ENCODE data around the gene RNF208.

The RNF208 gene

DNA sequence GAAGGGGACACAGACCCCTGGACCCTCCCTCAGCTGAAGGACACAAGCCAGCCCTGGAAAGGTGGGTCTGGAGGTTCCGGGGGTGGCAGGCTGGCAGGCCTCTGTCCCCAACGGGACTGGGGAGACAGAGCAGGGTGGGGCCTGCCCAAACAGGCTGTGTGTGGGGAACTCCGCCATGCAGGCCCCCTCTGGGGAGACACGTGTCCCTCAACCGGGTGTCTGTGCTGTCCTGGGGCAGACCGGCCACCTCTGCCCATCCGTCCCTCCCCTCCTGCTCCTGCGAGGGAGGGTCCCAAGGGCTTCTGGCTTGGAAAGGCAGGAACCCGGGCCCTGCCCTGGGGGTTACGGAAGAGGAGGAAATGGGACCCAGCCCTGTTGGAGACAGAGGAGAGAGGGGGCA is 10.1 kb upstream of the RNF208 start:
- Histone ChIP-seq H3K9ac (ENCODE audit: low read depth in 1 of 2, low read length in 2 of 2) (no peak overlapping the region), H3K36me3 (ENCODE audit: control insufficient read depth in 1 of 2, insufficient read depth in 2 of 2, low read length in 2 of 2) (no peaks in the 10 kb centered on the region), H3K4me3 (ENCODE audit: low read depth in 1 of 2, low read length in 2 of 2) (no peak overlapping the region), H3K9me3 (ENCODE audit: control insufficient read depth in 1 of 2, low read length in 2 of 2) (no peaks in the 10 kb centered on the region), H3K27me3 (ENCODE audit: control insufficient read depth in 1 of 2, insufficient read depth in 2 of 2, low read length in 2 of 2) (peaks cover 21 to 39% of the 10 kb centered on the region in 2 donors), H3K27ac (ENCODE audit: low read depth, low read length) (no peak overlapping the region), H3K4me1 (ENCODE audit: control insufficient read depth in 1 of 2, insufficient read depth in 2 of 2, low read length in 2 of 2) (peaks cover 39 to 57% of the 10 kb centered on the region in 2 donors)

DNA sequence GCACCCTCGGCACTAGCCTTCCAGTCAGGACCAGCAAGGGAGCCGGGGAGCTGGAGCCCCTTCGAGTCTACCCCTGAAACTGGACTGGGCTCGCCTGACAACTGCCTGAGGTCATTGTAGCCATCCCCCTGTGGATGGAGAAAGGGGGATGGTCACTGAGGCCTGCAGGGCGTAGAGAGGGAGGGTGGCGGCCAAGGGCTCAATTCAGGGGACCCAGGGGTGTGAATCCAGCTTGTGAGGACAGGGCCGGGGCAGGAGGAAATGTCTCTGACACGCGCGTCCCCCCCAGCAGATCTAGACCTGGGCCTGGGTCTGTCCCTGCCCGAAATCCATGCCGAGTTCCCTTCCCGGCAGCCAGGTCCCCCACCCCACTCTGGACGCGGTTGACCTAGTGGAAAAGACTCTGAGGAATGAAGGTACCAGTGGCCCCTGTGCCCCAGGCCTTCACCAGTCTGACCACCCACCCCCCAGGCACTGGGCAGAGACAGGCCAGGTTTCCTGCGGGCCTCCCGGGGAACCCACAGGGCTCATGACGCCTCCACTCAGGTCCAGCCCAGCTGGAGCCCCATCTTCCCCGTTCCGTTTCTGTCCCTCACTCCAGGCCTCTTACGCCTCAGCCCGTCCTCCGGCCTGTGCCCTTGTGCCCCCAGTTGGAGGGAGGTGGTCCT is 9.5 kb upstream of the RNF208 start:
- Histone ChIP-seq H3K9ac (ENCODE audit: low read depth in 1 of 2, low read length in 2 of 2) (no peak overlapping the region), H3K36me3 (ENCODE audit: control insufficient read depth in 1 of 2, insufficient read depth in 2 of 2, low read length in 2 of 2) (no peaks in the 10 kb centered on the region), H3K9me3 (ENCODE audit: control insufficient read depth in 1 of 2, low read length in 2 of 2) (no peaks in the 10 kb centered on the region), H3K27ac (ENCODE audit: low read depth, low read length) (no peak overlapping the region), H3K4me1 (ENCODE audit: control insufficient read depth in 1 of 2, insufficient read depth in 2 of 2, low read length in 2 of 2) (peaks cover 36 to 54% of the 10 kb centered on the region in 2 donors), H3K4me3 (ENCODE audit: low read depth in 1 of 2, low read length in 2 of 2) (no peak overlapping the region), H3K27me3 (ENCODE audit: control insufficient read depth in 1 of 2, insufficient read depth in 2 of 2, low read length in 2 of 2) (peaks cover 21 to 39% of the 10 kb centered on the region in 2 donors)

DNA sequence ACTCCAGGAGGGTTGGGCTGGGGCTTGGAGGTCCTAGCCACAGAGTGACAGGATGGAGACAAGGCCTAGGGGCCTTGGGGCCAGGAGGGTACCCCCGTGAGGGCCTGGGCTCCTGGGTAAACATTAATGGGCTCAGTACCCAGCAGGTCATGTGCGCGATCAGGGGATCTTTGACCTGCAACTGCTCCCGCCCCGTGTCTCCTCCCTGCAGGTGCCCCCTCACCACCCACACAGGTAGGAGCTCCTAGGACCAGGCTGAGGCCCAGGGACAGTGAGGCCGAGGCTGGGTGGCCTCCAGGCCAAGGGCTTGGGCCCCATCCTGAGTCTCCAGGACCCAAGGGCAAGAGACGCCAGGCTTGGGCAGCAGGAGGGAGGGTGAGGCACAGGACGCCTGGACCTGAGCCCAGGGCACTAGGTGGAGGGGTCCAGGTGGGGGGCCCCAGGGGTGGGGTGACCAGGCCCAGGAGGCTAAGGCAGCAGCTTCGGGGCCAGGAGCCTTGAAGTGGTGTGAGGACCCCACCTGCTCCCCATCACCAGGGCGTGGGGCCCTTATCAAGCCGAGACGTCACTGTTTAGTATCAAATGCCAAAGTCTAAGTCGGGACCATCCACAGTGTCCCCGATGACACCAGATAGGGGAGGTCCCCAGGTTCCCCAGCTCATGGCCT is 8.8 kb upstream of the RNF208 start, which contains the start of gene SLC34A3:
Gene SLC34A3 (plus strand): TSS at position 197 of the 667 bp plus-strand sequence. CDS start 802 bp downstream, outside the sequence.
- H3K4me1 ChIP-seq (ENCODE audit: control insufficient read depth in 1 of 2, insufficient read depth in 2 of 2, low read length in 2 of 2) = peaks cover 31 to 48% of the 10 kb centered on the region in 2 donors
- peaks cover 21 to 39% of the 10 kb centered on the region in 2 donors for H3K27me3 ChIP-seq (ENCODE audit: control insufficient read depth in 1 of 2, insufficient read depth in 2 of 2, low read length in 2 of 2)
- no peak within 1 kb of the TSS for H3K4me3 ChIP-seq (ENCODE audit: low read depth in 1 of 2, low read length in 2 of 2)
- no peaks in the 10 kb centered on the region for H3K36me3 ChIP-seq (ENCODE audit: control insufficient read depth in 1 of 2, insufficient read depth in 2 of 2, low read length in 2 of 2)
- no peaks in the 10 kb centered on the region for H3K9me3 ChIP-seq (ENCODE audit: control insufficient read depth in 1 of 2, low read length in 2 of 2)
- no peak within 1 kb of the TSS for H3K9ac ChIP-seq (ENCODE audit: low read depth in 1 of 2, low read length in 2 of 2)
- H3K27ac ChIP-seq (ENCODE audit: low read depth, low read length) = peak within 1 kb of the TSS; percentile 3

DNA sequence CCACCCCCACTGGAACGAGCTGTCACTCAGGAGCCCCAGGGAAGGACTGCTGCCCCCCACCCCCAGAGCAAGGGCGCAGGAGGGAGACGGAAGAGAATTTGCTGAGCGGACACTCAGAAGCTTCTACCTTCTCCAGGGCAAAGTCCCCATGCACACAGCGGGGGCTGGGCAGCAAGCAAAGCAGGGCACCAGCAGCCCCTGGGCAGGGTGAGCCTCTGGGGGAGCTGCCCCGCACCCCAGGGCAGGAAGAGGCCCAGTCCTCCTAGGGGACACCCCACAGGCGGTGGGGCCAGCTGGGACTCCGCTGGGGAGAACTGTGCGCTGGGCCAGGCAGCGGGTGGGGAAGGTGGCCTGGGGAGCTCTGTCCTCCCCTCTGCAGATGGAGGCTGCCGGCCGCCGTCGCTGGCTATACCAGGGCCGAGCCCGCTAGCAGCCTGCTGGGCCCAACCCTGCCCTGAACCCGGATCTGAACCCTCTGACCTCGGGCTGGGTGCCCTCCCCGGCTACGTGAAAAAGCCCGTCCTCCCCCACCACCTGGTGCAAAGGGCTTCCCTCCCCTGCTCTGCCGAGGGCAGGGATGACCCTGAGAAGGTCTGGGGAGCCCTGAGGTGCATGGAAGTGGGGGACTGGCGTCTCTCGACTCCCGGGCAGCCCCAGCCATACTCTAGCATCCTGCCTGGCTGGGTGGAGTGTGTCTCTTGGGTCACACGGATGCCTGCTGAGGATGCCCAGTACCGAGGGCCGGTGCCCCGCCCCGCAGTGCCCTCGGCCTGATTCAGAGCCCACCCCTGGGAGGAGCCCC is 8.1 kb upstream of the RNF208 start:
- peak overlapping the region; percentile 3 for H3K27ac ChIP-seq (ENCODE audit: low read depth, low read length)
- peaks cover 21 to 37% of the 10 kb centered on the region in 2 donors for H3K27me3 ChIP-seq (ENCODE audit: control insufficient read depth in 1 of 2, insufficient read depth in 2 of 2, low read length in 2 of 2)
- no peak overlapping the region for H3K4me3 ChIP-seq (ENCODE audit: low read depth in 1 of 2, low read length in 2 of 2)
- no peaks in the 10 kb centered on the region for H3K9me3 ChIP-seq (ENCODE audit: control insufficient read depth in 1 of 2, low read length in 2 of 2)
- H3K4me1 ChIP-seq (ENCODE audit: control insufficient read depth in 1 of 2, insufficient read depth in 2 of 2, low read length in 2 of 2) = peaks cover 30 to 46% of the 10 kb centered on the region in 2 donors
- H3K36me3 ChIP-seq (ENCODE audit: control insufficient read depth in 1 of 2, insufficient read depth in 2 of 2, low read length in 2 of 2) = no peaks in the 10 kb centered on the region
- no peak overlapping the region for H3K9ac ChIP-seq (ENCODE audit: low read depth in 1 of 2, low read length in 2 of 2)

- Histone ChIP-seq H3K27ac (ENCODE audit: low read depth, low read length) (peak overlapping the region; percentile 3), H3K9ac (ENCODE audit: low read depth in 1 of 2, low read length in 2 of 2) (no peak overlapping the region), H3K4me1 (ENCODE audit: control insufficient read depth in 1 of 2, insufficient read depth in 2 of 2, low read length in 2 of 2) (peaks cover 30 to 54% of the 10 kb centered on the region in 2 donors), H3K27me3 (ENCODE audit: control insufficient read depth in 1 of 2, insufficient read depth in 2 of 2, low read length in 2 of 2) (peaks cover 12 to 28% of the 10 kb centered on the region in 2 donors), H3K4me3 (ENCODE audit: low read depth in 1 of 2, low read length in 2 of 2) (no peak overlapping the region), H3K9me3 (ENCODE audit: control insufficient read depth in 1 of 2, low read length in 2 of 2) (no peaks in the 10 kb centered on the region), H3K36me3 (ENCODE audit: control insufficient read depth in 1 of 2, insufficient read depth in 2 of 2, low read length in 2 of 2) (no peaks in the 10 kb centered on the region)
Measured at GRCh38 chr9:137228968-137229896, 7.2 kb upstream of the RNF208 start.

- H3K36me3 ChIP-seq (ENCODE audit: control insufficient read depth in 1 of 2, insufficient read depth in 2 of 2, low read length in 2 of 2) = no peaks in the 10 kb centered on the region
- no peak overlapping the region for H3K4me3 ChIP-seq (ENCODE audit: low read depth in 1 of 2, low read length in 2 of 2)
- no peak overlapping the region for H3K9ac ChIP-seq (ENCODE audit: low read depth in 1 of 2, low read length in 2 of 2)
- H3K27me3 ChIP-seq (ENCODE audit: control insufficient read depth in 1 of 2, insufficient read depth in 2 of 2, low read length in 2 of 2) = peaks cover 11 to 25% of the 10 kb centered on the region in 2 donors
- no peaks in the 10 kb centered on the region for H3K9me3 ChIP-seq (ENCODE audit: control insufficient read depth in 1 of 2, low read length in 2 of 2)
- H3K4me1 ChIP-seq (ENCODE audit: control insufficient read depth in 1 of 2, insufficient read depth in 2 of 2, low read length in 2 of 2) = peaks cover 30 to 61% of the 10 kb centered on the region in 2 donors
- H3K27ac ChIP-seq (ENCODE audit: low read depth, low read length) = no peak overlapping the region
Measured at GRCh38 chr9:137228506-137228967, 6.5 kb upstream of the RNF208 start.

- Histone ChIP-seq H3K27me3 (ENCODE audit: control insufficient read depth in 1 of 2, insufficient read depth in 2 of 2, low read length in 2 of 2) (peaks cover 11 to 20% of the 10 kb centered on the region in 2 donors), H3K36me3 (ENCODE audit: control insufficient read depth in 1 of 2, insufficient read depth in 2 of 2, low read length in 2 of 2) (no peaks in the 10 kb centered on the region), H3K9me3 (ENCODE audit: control insufficient read depth in 1 of 2, low read length in 2 of 2) (no peaks in the 10 kb centered on the region), H3K9ac (ENCODE audit: low read depth in 1 of 2, low read length in 2 of 2) (no peak overlapping the region), H3K27ac (ENCODE audit: low read depth, low read length) (no peak overlapping the region), H3K4me3 (ENCODE audit: low read depth in 1 of 2, low read length in 2 of 2) (no peak overlapping the region), H3K4me1 (ENCODE audit: control insufficient read depth in 1 of 2, insufficient read depth in 2 of 2, low read length in 2 of 2) (peaks cover 32 to 63% of the 10 kb centered on the region in 2 donors)
Measured at GRCh38 chr9:137227853-137228505, 5.9 kb upstream of the RNF208 start.

GRCh38 chr9:137227054-137227852 is 5.2 kb upstream of the RNF208 start, which contains the start of gene RNF224:
Gene RNF224 (plus strand): TSS chr9:137227502. CDS start chr9:137228336, 834 bp downstream.
- H3K27ac ChIP-seq (ENCODE audit: low read depth, low read length) = no peak within 1 kb of the TSS
- H3K27me3 ChIP-seq (ENCODE audit: control insufficient read depth in 1 of 2, insufficient read depth in 2 of 2, low read length in 2 of 2) = peaks cover 11 to 17% of the 10 kb centered on the region in 2 donors
- no peaks in the 10 kb centered on the region for H3K36me3 ChIP-seq (ENCODE audit: control insufficient read depth in 1 of 2, insufficient read depth in 2 of 2, low read length in 2 of 2)
- H3K9me3 ChIP-seq (ENCODE audit: control insufficient read depth in 1 of 2, low read length in 2 of 2) = no peaks in the 10 kb centered on the region
- H3K4me3 ChIP-seq (ENCODE audit: low read depth in 1 of 2, low read length in 2 of 2) = no peak within 1 kb of the TSS
- peaks cover 34 to 63% of the 10 kb centered on the region in 2 donors for H3K4me1 ChIP-seq (ENCODE audit: control insufficient read depth in 1 of 2, insufficient read depth in 2 of 2, low read length in 2 of 2)
- peak within 1 kb of the TSS in 1 of 2 donors; percentile 7 for H3K9ac ChIP-seq (ENCODE audit: low read depth in 1 of 2, low read length in 2 of 2)
